GM18867 (cell line): Measurements from ENCODE around the gene ANKH.

ENCODE experiments used
- ATAC-seq: cut with Tn5 transposase; IDR thresholded peaks from one replicate; pipeline ENCODE4 v1.9.1; 2021; ENCODE audit warnings: mild to moderate bottlenecking, moderate library complexity; ENCODE audit not compliant: unreplicated experiment

Gene ANKH

DNA sequence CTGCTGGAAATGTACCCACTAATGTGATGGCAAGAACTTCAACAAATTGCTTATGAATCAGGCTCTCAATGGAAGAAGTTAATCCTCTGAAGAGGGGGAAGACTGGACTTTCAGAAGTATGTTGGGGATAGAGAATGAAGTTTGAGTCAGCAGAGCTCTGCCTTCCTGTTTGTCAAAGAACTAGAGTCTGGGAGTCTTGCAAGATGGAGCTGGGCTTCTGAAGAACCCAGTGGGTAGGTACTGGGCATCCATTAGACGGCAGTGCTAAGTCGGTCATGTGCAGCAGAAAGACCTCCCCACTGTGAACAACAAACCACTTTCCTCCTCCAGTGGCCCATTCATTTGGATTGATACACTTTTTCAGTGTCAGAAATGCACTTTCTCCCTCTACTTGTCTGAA is 172.4 kb downstream of the ANKH start:
- no peak for ATAC-seq

DNA sequence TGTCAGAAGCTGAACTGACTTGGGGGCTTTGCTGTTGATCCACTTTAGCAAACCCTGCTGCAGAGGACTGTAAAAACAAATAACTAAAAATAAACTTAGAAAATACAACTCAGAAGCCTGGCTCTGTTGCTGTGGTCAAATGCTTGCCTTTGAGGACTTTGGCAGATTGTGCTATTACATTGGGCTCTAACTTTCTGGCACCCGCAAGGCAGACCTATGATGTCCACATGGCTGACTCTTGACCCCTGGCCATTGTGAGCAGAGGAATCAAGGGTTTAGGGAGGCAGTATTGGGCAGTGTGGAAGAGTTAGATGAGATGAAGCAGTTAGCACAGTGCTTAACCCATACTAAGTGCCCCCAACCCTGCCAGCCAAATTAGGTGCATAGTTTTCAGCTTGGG is 173.1 kb downstream of the ANKH start:
- ATAC-seq = no peak

DNA sequence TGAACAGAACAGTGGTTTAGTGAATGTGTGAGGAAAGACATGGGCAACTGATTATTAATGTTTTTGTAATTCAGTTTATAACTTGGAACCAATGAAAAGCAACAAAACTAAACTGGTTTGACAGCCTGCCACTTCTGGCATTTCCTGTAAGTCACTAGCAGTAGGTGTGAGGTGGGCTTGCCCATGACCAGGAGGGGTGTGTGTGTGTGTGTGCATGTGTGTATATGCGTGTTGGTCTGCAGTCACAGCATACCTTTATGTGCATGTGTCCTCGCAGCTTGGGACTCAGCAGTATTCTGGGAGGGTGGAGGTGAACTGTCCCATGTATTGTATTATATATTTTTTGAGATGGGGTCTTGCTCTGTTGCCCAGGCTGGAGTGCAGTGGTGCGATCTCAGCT is 174.7 kb downstream of the ANKH start:
- no peak for ATAC-seq

DNA sequence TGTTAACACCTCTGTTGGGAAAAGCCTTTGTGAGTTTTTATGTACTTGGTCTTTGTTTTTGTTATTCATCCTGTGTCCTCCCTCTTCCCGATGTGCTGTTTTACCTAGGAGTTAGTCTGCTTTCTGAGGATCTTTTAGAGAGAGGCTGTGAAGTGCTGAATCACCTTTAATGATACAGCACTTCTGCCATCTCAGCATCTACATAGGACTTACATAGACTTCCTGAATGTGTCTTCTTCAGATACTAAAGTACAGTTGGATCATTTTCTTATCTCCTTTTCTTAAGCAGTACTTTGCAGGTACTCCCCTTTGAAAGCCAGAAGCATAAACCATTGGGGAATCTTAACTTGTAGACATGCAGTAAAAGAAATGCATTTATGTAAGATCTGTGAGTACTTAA is 175.5 kb downstream of the ANKH start:
- ATAC-seq = no peak

GRCh38 chr5:14695152-14695551 is 176.4 kb downstream of the ANKH start:
- ATAC-seq = no peak

- no peak for ATAC-seq
These were observed 178.5 kb downstream of the ANKH start for GRCh38 chr5:14693070-14693469.

- no peak for ATAC-seq
These were observed 184.4 kb downstream of the ANKH start for GRCh38 chr5:14687023-14687665.

DNA sequence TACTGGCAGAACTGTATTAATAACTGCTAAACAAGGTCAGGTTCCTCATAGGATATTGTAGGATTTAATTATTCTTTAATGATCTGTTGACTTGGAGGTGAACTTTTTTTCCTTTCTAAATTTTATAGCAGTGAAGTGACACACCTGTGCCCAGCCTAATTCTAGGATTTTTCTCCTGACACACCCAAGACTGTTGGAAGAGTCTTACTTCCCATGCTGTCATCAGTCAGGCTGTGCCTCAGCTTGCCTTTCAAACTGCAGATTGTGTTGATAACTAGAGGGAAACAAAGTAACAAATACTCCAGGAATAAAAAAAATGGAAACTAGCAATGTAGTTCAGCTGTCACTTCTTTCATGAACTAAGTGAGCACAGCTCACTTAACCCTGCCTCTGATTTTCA is 185.1 kb downstream of the ANKH start:
- no peak for ATAC-seq

GRCh38 chr5:14685757-14686156 is 185.8 kb downstream of the ANKH start:
- peak; percentile 99 for ATAC-seq

DNA sequence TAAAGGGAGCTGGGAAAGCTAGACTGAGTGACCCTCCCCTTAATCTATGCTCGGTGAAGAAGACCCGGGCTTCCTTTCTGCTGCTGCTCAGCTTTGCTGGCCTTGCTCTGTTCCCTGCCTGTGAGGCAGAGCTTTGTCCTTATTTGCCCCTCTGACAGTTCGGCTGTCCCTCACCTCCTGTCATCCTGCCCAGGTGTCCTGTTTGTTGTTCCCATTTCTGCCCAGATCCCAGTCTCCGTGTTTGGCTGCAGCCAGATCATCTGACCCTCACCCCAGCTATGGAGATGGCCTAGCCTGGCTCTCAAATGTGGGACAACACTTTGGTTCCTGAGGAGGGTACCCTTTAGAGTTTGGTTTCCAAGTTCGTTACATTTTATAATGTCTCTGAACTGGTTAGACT is 186.8 kb downstream of the ANKH start:
- no peak for ATAC-seq

GRCh38 chr5:14683906-14684455 is 187.6 kb downstream of the ANKH start:
- no peak for ATAC-seq

- no peak for ATAC-seq
These were observed 190.3 kb downstream of the ANKH start for GRCh38 chr5:14681236-14681752.

- no peak for ATAC-seq
These were observed 192.0 kb downstream of the ANKH start for GRCh38 chr5:14679595-14679994.

GRCh38 chr5:14678773-14679334 is 192.7 kb downstream of the ANKH start:
- no peak for ATAC-seq

DNA sequence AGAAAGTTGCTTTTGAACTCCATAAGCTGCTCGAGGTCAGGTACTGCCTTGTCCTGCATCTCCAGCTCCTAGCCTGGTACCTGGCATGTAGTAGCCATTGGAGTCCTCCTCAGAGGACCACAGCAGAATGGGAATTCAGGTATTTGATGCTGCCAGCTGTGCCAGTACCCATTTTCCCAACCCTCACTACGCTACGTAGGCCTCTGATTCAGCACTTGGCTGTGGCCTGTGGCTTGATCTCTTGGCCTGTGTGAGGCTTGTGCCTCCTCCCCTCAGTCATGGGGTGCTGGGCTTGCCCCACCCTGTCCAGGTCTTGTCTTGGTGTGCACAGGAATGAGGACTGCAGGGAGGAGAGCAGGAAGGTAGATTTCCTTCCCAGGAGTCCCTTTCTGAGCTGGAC is 195.3 kb downstream of the ANKH start:
- peak; percentile 32 for ATAC-seq

- peak; percentile 46 for ATAC-seq
These were observed 195.7 kb downstream of the ANKH start for GRCh38 chr5:14675865-14676300.

DNA sequence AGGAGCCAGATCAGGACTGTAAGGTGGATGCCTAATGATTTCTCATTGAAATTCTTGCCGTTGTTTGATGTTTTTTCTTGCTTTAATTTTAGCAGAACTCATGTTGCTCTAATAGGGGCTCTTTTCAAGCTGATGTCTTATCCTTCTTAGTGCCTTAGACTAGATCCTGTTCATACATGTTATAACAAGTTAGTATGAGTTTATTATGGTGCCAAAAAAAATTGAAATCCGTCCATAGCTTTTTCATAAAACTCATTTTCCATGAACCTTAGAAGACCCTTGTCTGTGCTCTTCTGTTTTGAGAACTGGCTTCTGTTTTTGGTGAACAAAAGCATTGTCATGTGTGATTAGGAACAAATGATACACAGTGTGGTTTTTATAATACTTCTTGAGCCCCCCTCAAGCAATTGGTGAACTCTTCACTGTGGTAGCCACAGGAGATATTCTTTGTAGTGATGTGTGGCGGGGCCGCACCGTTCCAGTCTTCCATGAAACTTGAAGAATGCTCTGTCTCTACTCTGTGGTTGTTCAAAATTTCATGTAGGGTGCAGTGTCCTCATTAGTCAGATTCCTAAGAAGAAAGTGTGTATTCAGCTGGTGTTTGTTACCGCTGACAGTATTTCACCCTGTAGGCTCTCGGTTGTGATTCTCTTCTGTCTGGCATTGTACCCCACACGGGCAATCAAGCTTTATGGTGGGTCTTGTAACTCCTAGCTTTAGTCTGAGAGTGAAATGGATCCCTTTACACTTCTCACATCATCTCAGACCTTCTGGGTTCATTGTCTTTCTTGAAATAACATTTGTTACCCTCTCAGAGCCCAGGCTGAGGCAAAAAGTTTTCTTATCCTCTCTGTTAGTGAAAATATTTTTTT is 196.4 kb downstream of the ANKH start:
- ATAC-seq = peak; percentile 6

GRCh38 chr5:14673443-14673842 is 198.1 kb downstream of the ANKH start:
- ATAC-seq = no peak

DNA sequence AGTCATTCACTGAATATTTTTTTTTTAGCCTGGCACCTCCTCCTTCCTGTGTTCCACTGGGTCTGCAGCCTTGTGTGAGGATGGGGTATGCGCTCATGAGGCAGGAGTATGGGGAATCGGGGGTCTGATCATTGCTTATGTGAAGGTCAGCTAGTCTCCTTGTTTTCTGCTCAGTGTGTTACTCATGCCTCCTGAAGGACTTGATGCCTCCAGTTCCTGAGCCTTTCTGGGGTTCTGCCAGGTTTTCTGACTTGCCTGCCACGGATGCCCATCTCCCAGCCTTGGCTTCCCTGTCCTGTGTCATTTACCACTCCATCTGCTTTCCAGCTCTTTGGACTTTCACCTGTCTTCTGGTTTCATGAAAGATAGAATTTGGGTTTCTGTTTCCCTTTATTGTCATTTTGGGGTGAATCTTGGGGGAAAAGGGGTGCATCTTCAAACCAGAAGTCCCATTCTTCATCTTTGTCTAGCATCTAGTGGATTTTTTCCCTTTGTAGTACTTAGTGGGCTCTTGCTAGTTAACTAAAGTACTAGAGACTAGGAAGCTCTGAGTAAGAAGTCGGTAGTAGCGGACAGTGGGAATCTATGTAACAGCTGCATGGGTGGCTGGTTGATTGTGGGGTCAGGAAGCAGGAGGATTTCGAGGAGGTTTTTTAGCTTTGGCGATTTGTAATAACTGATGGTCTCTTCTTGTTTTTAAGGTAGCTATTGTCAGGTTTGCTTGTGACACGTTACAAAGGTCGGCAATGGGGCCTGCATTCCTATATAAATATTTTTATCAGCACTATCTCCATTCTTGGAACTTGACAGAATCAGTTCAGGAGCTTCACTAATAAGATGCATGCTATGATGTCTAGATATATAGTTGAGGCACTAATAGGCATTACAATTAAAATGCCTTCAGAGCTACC is 198.8 kb downstream of the ANKH start:
- no peak for ATAC-seq

GRCh38 chr5:14672082-14672481 is 199.5 kb downstream of the ANKH start:
- ATAC-seq = no peak
